22Rv1 (cell line): ENCODE measurements around the gene DNAL4.

Experiments
- H3K27ac ChIP-seq: fragments of 450-650 bp; 2 replicates; pipeline ENCODE4 v1.5.1; 2017
- CTCF ChIP-seq: fragments of 450-650 bp; IDR thresholded peaks from 2 replicates; pipeline ENCODE4 v1.5.1; 2017; ENCODE audit warnings: mild to moderate bottlenecking
- ZFX ChIP-seq: fragments of 450-650 bp; IDR thresholded peaks from 2 replicates; pipeline ENCODE4 v1.6.1; 2017; ENCODE audit warnings: antibody characterized with exemption, borderline replicate concordance

Gene DNAL4

GRCh38 chr22:38796262-38796957 is 2.5 kb upstream of the DNAL4 start:
- TF ChIP-seq CTCF: no peak
- no peak for TF ChIP-seq ZFX
- H3K27ac ChIP-seq: no peak overlapping the region

GRCh38 chr22:38795569-38795968 is 1.6 kb upstream of the DNAL4 start:
- no peak for TF ChIP-seq CTCF
- no peak for TF ChIP-seq ZFX
- no peak overlapping the region for H3K27ac ChIP-seq

GRCh38 chr22:38793317-38793716 is 626 bp downstream of the DNAL4 start:
- TF ChIP-seq CTCF (no peak), ZFX (no peak)
- peak overlapping the region; percentile 42; the same call in 1 of the 2 replicates for H3K27ac ChIP-seq

- TF ChIP-seq CTCF (no peak), ZFX (no peak)
- H3K27ac ChIP-seq: peak overlapping the region; percentile 42; the same call in 1 of the 2 replicates
These were observed 1.1 kb downstream of the DNAL4 start for GRCh38 chr22:38792833-38793232.

GRCh38 chr22:38789606-38790005 is 4.3 kb downstream of the DNAL4 start:
- TF ChIP-seq ZFX (no peak), CTCF (no peak)
- no peak overlapping the region for H3K27ac ChIP-seq

GRCh38 chr22:38788846-38789245 is 5.1 kb downstream of the DNAL4 start:
- TF ChIP-seq CTCF (no peak), ZFX (no peak)
- no peak overlapping the region for H3K27ac ChIP-seq

GRCh38 chr22:38788021-38788816 is 5.7 kb downstream of the DNAL4 start:
- no peak for TF ChIP-seq ZFX
- TF ChIP-seq CTCF: no peak
- no peak overlapping the region for H3K27ac ChIP-seq
